Cardiac septum (tissue), 1 donor: ENCODE measurements around the gene ACTRT2. TPM values are rescaled to one million over a fixed set of nuclear protein-coding genes. Genes with fewer than 3 reads are reported as not detected.

ENCODE experiments used
- DNase-seq: peaks from one replicate; pipeline ENCODE4 v3.0.0-alpha.2; 2020; ENCODE audit warnings: low spot score
- intact Hi-C: fragments of 100-400 bp; cut with DNase I; formaldehyde crosslinking; loops from one replicate; pipeline ENCODE4 v1.14.0; 2022
- total RNA-seq: library from RNA; stranded (reverse); fragmentation: NEBNext Ultra II Directional; extraction: Animal tissue kit (Norgen Biotek cat#: 25700); gene quantifications from one replicate; pipeline ENCODE4 v1.2.1, GENCODE V29; 2021
- donor health status: DM: no; HTN: no; CAD: no.

Gene ACTRT2
- total RNA-seq, 1 donor from 2014 or later: not detected

DNA sequence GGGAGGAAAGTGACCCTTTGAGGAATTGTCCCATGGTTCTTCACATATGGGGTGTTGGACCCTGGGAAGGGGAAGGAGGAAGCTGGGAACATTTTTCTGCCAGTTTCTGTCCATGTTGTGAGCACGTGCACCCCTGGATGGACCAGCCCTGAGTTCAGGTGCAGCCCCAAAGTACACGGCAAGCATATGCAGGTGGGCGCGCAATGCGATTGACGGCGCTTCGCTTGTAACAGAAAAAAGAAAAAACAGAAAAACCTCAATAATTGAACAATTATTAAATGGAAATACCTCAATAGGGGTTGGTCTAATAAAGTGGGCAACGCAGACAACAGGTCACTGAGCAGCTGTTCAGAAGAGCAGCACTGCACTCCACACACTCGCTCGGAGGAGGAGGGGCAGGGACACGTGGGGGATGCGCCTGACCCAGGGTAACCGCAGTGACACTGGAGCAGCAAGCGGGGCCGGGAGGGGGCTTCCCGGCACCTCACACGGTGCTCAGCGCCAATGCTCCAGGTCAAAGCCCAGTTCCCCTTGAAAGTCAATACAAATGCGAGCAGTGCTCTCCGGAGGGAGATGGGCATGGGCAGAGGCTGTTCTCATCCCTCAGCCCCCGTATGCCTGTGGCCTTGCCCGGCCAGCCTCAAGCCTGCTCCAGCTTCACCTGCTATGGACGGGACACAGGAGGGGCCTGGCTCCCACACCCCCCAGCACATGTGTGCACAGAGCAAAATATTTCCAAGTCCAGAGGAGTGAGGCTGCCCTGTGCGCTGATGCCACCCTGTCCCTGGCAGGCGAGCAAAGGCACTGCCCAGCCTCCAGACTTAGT lies 6.6 kb upstream of the ACTRT2 start:
- DNase-seq: peak; percentile 54
- intact Hi-C loops: no loop called here

- DNase-seq: no peak
Observed at GRCh38 chr1:3015269-3015635, 6.0 kb upstream of the ACTRT2 start.

GRCh38 chr1:3015744-3016143 lies 5.5 kb upstream of the ACTRT2 start:
- peak; percentile 4 for DNase-seq
- intact Hi-C loops: no loop called here

More at GRCh38 chr1:3015269-3015635, 6.0 kb upstream of the ACTRT2 start:
- intact Hi-C loops: no loop called here

GRCh38 chr1:3016641-3017439 lies 4.4 kb upstream of the ACTRT2 start:
- DNase-seq: no peak
- intact Hi-C loops: no loop called here

- DNase-seq: no peak
- intact Hi-C loops: no loop called here
Observed at GRCh38 chr1:3017440-3018050, 3.7 kb upstream of the ACTRT2 start.

DNA sequence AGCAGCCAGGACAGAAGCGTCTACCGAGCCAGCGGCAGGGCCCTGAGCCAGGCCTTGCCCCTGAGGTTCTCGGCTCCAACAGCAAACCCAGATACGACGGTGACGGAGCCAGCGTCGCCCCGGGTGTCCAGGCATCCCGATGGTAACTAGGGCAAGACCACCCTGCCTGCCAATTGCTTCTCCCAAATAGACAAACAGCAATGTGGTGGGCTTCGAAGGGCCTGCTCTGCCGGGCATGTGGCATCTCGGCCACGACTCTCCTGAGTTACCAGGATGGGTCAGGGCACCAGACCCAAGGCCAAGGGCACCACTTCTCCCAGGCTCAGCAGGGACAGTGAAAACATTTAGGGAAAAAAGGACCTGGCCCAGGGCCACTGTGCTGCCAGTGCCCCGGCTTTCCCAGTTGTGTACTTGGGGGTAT lies 3.2 kb upstream of the ACTRT2 start:
- intact Hi-C loops: no loop called here
- peak; percentile 46 for DNase-seq

DNA sequence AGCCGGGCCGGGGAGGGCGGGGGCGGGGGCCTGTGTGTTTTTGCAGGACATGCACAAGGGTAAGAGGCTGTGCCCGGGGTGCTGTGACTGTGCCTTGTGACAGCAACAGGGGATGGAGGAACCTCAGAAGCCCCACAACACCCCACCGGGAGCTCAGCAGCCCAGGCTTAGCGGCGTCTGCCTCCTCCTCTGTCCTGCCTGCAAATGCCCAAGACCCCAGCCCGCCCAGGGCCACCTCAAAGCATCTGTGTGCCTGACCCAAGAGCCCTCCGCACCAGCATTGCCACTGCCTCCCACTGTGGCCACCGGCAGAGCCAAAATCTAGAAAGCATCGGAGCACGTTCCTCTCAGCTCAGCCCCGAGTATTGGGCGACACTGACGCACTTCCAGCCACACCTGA lies 2.7 kb upstream of the ACTRT2 start:
- peak; percentile 63 for DNase-seq
- intact Hi-C loops: no loop called here

DNA sequence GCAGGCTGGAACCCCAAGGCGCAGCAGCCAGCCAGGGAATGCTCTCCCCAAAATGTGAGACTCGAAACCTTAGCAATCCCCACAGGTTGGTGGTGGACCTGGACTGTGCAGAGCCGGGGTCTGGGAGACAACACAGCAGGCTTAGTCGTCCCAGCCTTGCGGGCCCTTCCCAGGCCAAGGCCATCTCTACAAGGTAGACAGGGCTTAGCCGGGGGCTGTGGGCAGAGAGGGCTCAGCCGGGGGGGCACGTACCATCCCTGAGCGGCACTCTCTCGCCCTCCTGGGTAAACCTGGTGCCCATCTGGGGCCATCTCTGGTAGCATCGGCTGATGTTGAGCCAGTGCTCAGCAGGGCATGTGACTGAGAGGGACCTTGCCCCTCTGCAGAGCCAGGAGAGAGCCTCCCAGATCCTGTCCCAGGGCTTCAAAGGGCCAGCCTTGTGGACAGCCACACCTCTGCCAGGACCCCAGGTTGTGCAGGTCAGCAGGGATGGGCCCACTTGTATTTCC lies 2.2 kb upstream of the ACTRT2 start:
- intact Hi-C loops: no loop called here
- peak; percentile 66 for DNase-seq

- DNase-seq: no peak
- intact Hi-C loops: no loop called here
Observed at GRCh38 chr1:3019516-3020051, 1.7 kb upstream of the ACTRT2 start.

DNA sequence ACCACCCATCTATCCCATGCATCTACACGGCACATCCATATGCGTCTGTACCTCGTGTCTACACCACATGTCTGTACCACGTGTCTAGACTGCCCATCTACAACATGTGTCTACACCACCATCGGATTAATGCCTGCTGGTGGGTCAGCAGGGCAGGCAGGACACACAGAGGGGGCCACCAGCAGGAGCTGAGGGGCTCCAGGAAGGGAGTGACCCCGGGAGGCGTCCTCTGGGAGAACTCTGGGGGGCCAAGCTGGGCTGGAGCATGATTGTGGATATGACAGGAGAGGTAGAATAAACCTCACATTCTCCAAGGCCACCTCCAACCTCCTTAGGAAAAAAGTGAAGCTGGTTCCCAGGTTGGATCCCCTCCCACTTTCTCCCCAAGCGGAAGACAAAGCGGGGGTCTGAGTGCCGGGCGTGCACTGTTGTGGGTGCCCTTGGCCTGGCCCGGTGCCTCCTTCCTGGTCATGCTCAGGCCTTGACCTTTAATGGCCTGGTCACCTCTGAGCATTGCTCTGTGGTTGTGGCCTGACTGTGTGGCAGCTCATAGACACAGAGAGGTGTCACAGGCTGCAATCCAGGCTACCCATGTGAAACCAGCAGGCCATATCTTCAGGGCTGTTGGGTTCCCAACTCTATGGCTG lies 881 bp upstream of the ACTRT2 start:
- intact Hi-C loops: no loop called here
- DNase-seq: peak; percentile 35

GRCh38 chr1:3021801-3022401 lies 634 bp downstream of the ACTRT2 start:
- intact Hi-C loops: no loop called here
- peak; percentile 53 for DNase-seq

DNA sequence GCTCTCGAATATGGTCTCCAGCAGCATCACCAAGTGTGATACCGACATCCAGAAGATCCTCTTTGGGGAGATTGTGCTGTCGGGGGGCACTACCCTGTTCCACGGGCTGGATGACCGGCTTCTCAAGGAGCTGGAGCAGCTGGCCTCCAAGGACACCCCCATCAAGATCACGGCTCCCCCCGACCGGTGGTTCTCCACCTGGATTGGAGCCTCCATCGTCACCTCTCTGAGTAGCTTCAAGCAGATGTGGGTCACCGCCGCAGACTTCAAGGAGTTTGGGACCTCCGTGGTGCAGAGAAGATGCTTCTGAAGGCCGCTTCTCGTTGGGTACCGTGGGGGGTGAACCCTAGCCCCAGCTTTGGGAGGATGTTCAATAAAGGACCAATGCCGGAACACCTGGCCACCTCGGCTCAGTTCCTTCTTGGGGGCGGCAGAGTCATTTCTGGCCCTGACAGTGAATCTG lies 1.3 kb downstream of the ACTRT2 start:
- intact Hi-C loops: no loop called here

DNA sequence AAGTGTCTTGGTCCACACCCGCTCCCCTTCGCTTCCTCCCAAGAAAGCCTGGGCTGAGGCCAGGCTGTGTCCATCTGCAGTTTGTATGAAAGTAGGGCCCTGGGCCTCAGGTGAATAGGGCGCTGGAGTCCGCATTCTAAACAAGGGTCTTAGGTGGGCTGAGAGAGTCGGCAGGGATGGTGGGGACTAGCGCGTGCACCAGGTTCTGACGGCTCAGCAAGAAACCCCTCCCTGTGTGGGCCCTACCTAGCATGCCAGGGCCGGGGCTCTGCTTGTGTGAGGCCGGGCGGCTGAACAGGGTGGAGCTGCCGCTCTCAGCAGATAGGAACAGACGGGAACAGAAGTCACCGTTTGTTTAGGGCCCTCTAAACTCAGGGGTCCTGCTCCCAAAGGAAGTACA lies 1.7 kb downstream of the ACTRT2 start:
- peak; percentile 67 for DNase-seq
- intact Hi-C loops: no loop called here

More for the DNA sequence above, 1.3 kb downstream of the ACTRT2 start:
- peak; percentile 43 for DNase-seq

DNA sequence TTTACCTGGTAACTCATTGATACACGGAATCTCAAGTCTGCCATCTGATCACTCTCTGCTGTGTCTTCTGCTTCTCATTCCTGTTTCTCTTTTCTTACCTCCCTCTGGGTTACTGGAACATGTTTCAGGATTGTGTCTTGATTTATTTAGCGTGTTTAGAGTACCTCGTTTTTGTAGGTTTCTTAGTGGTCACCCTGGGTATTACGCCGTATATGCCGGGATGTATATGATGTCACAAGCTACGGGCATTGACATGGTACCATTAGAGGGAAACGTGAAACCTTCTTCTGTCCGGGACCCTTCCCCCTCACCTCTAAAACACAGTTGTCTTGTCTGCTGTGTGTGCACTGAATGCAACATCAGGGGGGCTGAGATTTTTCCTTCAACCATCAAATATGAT lies 2.8 kb downstream of the ACTRT2 start:
- no peak for DNase-seq
- intact Hi-C loops: no loop called here

DNA sequence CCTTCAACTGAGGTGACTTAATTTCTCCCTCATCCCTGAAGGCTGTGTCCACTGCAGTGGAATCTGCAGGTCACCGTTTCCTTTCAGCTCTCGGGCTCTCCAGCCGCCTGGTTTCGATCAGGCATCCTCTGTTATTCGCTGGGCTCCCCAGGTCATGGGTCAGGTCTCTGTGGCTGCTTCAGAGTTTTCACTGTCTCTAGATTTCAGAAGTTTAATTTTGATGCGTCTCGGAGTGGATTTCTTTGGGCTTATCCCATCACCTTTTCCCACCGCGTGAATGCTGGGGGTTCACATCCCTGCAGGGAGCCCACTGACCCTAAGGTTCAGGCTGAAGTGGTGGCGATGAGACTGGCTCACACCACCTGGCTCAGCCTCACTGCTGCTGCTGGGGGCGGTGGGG lies 3.3 kb downstream of the ACTRT2 start:
- intact Hi-C loops: no loop called here
- DNase-seq: no peak

- intact Hi-C loops: no loop called here
- no peak for DNase-seq
Observed at GRCh38 chr1:3026124-3026523, 4.9 kb downstream of the ACTRT2 start.

GRCh38 chr1:3026581-3027391 lies 5.5 kb downstream of the ACTRT2 start:
- peak; percentile 68 for DNase-seq
- intact Hi-C loops: no loop called here
